K562 (cell line): ENCODE data around the gene TRMT2A. TPM values are rescaled to one million over a fixed set of nuclear protein-coding genes. Genes with fewer than 3 reads are reported as not detected.
A peak's percentile ranks its signal among the peaks of the same experiment; 100 is the strongest.

Experiments
- CHD4 ChIP-seq: fragments of 200-600 bp; sonication (generic); IDR thresholded peaks from 3 replicates; pipeline ENCODE4 v1.6.1; 2012; ENCODE audit warnings: low read depth, mild to moderate bottlenecking, mixed read lengths, low read length, inconsistent platforms; ENCODE audit not compliant: insufficient read depth, insufficient replicate concordance, poor library complexity, severe bottlenecking
- DPF2 ChIP-seq: fragments of 450-650 bp; IDR thresholded peaks from 2 replicates; pipeline ENCODE4 v1.6.1; 2016
- FOXJ2 ChIP-seq: fragments of 200-800 bp; sonication (Bioruptor generic); IDR thresholded peaks from 2 replicates; pipeline ENCODE4 v1.6.1; 2016; ENCODE audit warnings: missing genetic modification characterization, missing compliant biosample characterization
- NRF1 ChIP-seq, 2 experiments: fragments of 450-650 bp; IDR thresholded peaks in 1 of 2; conservative IDR thresholded peaks in 1 of 2; 2 replicates each; pipeline ENCODE4 v1.6.1; 2014; ENCODE audit warnings: mild to moderate bottlenecking in 2 of 2
- POLR2AphosphoS2 ChIP-seq: IDR thresholded peaks from 2 replicates; pipeline ENCODE4 v1.6.1; 2012; ENCODE audit warnings: low read length, improper control_type of control experiment
- ZBED1 ChIP-seq: IDR thresholded peaks from 2 replicates; pipeline ENCODE4 v1.6.1; 2014
- polyA plus RNA-seq, 8 experiments: library from polyadenylated mRNA; depleted of rRNA in 4 of 8; stranded (reverse) in 5 of 8; unstranded in 3 of 8; fragments of >200 nt; fragmentation: Nextera tagmentation in 2 of 8; fragmentation: Illumina TruSeq in 1 of 8; extraction: Ambion mirVana in 2 of 8; extraction: Trizol in 1 of 8; gene quantifications; 2 replicates each; pipeline versions ENCODE4 v1.2.1 to v1.2.3, GENCODE V29; 2011 to 2014; ENCODE audit warnings: inconsistent platforms in 1 of 8, missing spikeins in 1 of 8
- total RNA-seq, 7 experiments: library from RNA; depleted of rRNA in 6 of 7; stranded (reverse); fragments of >200 nt in 6 of 7; fragmentation: Illumina TruSeq in 2 of 7; extraction: Trizol in 2 of 7; gene quantifications; 2 replicates each; pipeline versions ENCODE4 v1.2.1 to v1.2.3, GENCODE V29; 2011 to 2021; ENCODE audit warnings: low replicate concordance in 1 of 7
- TF ChIP-seq, protein P1 (sequence below), 2 experiments: fragments of 450-650 bp in 1 of 2; sonication (generic) in 1 of 2; formaldehyde crosslinking in 1 of 2; IDR thresholded peaks; 2 replicates each; pipeline versions ENCODE4 v1.7.1 to v1.9.0; 2016 to 2022; ENCODE audit warnings: inconsistent platforms in 1 of 2, mild to moderate bottlenecking in 1 of 2, missing genetic modification reagents in 1 of 2
- TF ChIP-seq, protein P2 (sequence below): sonication (generic); formaldehyde crosslinking; IDR thresholded peaks from 2 replicates; pipeline ENCODE4 v1.9.0; 2022; ENCODE audit warnings: mild to moderate bottlenecking, missing genetic modification reagents
- TF ChIP-seq, protein P3 (sequence below): fragments of 250-450 bp; sonication (Bioruptor Pico); IDR thresholded peaks from 2 replicates; pipeline ENCODE4 v1.9.0; 2021; ENCODE audit warnings: mild to moderate bottlenecking
- TF ChIP-seq, protein P4 (sequence below), 2 experiments: IDR thresholded peaks in 1 of 2; conservative IDR thresholded peaks in 1 of 2; 2 replicates each; pipeline ENCODE4 v1.6.1; 2016; ENCODE audit warnings: low read depth in 2 of 2, mild to moderate bottlenecking in 1 of 2, missing compliant biosample characterization in 1 of 2, missing genetic modification characterization in 1 of 2, moderate library complexity in 1 of 2
- TF ChIP-seq, protein P5 (sequence below): conservative IDR thresholded peaks from 2 replicates; pipeline ENCODE4 v1.6.1; 2011; ENCODE audit warnings: low read depth, mild to moderate bottlenecking, low read length; ENCODE audit not compliant: control insufficient read depth

TRMT2A gene
- total and polyA plus RNA-seq, 9 of the 15 experiments (the other 6 are each of a cell fraction or from before 2014, with no cell fraction given), result 1.6 to 265 (median 140) TPM

DNA sequence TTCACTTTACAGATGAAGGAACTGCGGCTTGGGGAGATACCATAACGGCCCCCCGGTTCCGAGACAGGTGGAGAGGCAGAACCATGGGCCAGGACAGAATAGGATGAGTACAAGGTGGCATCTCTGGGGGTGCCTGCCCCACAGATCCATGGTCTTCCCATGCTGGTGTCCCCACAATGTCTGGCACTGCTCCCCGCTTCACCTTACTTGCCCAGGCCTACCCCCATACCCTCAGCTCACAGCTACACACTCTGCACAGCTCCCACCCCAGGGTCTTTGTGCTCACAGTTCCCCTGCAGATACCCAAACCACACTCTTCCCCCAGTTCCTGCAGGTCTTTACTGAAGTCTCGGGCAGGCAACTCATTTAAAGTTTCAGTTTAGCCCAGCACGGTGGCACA, 48.4 kb downstream of the TRMT2A start (continued):
- TF ChIP-seq, protein P1, sequence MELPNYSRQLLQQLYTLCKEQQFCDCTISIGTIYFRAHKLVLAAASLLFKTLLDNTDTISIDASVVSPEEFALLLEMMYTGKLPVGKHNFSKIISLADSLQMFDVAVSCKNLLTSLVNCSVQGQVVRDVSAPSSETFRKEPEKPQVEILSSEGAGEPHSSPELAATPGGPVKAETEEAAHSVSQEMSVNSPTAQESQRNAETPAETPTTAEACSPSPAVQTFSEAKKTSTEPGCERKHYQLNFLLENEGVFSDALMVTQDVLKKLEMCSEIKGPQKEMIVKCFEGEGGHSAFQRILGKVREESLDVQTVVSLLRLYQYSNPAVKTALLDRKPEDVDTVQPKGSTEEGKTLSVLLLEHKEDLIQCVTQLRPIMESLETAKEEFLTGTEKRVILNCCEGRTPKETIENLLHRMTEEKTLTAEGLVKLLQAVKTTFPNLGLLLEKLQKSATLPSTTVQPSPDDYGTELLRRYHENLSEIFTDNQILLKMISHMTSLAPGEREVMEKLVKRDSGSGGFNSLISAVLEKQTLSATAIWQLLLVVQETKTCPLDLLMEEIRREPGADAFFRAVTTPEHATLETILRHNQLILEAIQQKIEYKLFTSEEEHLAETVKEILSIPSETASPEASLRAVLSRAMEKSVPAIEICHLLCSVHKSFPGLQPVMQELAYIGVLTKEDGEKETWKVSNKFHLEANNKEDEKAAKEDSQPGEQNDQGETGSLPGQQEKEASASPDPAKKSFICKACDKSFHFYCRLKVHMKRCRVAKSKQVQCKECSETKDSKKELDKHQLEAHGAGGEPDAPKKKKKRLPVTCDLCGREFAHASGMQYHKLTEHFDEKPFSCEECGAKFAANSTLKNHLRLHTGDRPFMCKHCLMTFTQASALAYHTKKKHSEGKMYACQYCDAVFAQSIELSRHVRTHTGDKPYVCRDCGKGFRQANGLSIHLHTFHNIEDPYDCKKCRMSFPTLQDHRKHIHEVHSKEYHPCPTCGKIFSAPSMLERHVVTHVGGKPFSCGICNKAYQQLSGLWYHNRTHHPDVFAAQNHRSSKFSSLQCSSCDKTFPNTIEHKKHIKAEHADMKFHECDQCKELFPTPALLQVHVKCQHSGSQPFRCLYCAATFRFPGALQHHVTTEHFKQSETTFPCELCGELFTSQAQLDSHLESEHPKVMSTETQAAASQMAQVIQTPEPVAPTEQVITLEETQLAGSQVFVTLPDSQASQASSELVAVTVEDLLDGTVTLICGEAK (IDR thresholded peaks at IDR 0.05), result no peak
- TF ChIP-seq, protein P1 (CRISPR knock-in tag; IDR thresholded peaks at IDR 0.05), result peak; percentile 17; the same call in 1 of the 2 replicates
- TF ChIP-seq ZBED1, result no peak
- peak; percentile 77; the same call in 1 of the 2 replicates for TF ChIP-seq POLR2AphosphoS2
- TF ChIP-seq, protein P2, sequence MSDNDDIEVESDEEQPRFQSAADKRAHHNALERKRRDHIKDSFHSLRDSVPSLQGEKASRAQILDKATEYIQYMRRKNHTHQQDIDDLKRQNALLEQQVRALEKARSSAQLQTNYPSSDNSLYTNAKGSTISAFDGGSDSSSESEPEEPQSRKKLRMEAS (CRISPR knock-in tag), result no peak
- TF ChIP-seq, protein P3, sequence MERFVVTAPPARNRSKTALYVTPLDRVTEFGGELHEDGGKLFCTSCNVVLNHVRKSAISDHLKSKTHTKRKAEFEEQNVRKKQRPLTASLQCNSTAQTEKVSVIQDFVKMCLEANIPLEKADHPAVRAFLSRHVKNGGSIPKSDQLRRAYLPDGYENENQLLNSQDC (CRISPR knock-in tag), result peak; percentile 25; the same call in 1 of the 2 replicates
- TF ChIP-seq, protein P4, sequence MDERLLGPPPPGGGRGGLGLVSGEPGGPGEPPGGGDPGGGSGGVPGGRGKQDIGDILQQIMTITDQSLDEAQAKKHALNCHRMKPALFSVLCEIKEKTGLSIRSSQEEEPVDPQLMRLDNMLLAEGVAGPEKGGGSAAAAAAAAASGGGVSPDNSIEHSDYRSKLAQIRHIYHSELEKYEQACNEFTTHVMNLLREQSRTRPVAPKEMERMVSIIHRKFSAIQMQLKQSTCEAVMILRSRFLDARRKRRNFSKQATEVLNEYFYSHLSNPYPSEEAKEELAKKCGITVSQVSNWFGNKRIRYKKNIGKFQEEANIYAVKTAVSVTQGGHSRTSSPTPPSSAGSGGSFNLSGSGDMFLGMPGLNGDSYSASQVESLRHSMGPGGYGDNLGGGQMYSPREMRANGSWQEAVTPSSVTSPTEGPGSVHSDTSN (CRISPR knock-in tag; IDR thresholded peaks at IDR 0.05; ENCODE audit: low read depth), result no peak
- TF ChIP-seq, protein P4 (tag; conservative IDR thresholded peaks at IDR 0.05; ENCODE audit: low read depth), result no peak
- no peak for TF ChIP-seq FOXJ2 (tag)
- no peak for TF ChIP-seq NRF1 (conservative IDR thresholded peaks at IDR 0.05 in 1 of 2, IDR thresholded peaks at IDR 0.05 in 1 of 2)
- TF ChIP-seq, protein P5, sequence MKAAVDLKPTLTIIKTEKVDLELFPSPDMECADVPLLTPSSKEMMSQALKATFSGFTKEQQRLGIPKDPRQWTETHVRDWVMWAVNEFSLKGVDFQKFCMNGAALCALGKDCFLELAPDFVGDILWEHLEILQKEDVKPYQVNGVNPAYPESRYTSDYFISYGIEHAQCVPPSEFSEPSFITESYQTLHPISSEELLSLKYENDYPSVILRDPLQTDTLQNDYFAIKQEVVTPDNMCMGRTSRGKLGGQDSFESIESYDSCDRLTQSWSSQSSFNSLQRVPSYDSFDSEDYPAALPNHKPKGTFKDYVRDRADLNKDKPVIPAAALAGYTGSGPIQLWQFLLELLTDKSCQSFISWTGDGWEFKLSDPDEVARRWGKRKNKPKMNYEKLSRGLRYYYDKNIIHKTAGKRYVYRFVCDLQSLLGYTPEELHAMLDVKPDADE, result 0 out of 2 replicates have a peak, but pooled peaks have one; percentile 32
- TF ChIP-seq CHD4, result no peak
- TF ChIP-seq DPF2, result no peak
